NCI-H1092 treated with DMSO at 0.1 percent for 48 hours (cell line): ENCODE measurements around the gene CHADL.

Source experiments
- DNase-seq: peaks from one replicate; lab custom pipeline; 2025; lab: John Stamatoyannopoulos, UW

The CHADL gene

DNA sequence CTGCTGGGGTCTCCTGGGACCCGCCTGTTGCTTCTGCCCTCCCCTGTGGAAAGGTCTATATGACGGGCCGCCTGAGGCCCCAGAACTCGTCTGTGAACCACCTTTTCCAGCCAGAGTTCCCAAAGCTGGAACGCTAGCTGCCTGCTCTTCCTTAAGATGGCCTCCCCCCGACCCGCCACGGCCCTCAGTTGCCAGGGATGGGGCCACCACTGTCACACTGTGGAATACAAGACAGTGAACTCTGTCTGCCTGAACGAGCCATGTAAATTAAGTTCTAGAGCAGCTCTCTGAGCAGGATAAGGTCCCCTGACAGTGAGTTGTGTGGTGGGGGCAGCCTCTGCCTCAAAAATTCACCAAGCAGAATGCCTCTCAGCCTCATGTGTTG, 10.3 kb downstream of the CHADL start:
- DNase-seq, result no peak

DNA sequence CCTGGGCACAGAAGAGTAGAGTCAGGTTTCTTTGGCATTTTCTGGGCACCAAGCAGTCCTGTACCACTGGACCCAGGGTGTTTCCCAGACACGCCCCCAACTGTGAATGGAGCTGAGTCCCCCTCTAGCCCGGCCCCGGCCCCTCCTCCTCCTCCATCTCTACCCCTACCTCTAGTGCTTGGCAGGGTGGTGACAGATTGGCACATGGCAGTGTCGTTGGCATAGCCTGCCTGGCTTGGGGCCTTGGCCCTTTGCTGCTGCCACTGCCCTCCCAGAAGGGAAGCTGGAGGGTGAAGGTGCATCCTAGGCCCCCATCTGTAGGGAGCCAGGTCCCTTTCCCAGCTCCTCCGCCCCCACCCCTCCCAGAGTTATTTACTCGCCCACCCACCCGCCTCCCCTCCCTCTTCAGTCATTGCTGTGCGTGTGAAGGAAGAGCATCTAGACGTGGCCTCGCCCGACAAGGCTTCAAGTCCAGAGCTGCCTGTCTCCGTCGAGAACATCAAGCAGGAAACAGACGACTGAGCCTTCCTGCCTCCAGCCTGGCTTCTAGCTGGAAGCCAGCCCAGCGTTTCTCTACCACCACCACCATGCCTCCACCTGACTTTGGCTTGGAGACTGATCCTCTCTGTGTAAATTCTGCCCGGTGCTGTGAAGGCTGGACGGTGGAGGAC, 10.9 kb downstream of the CHADL start:
- no peak for DNase-seq

DNA sequence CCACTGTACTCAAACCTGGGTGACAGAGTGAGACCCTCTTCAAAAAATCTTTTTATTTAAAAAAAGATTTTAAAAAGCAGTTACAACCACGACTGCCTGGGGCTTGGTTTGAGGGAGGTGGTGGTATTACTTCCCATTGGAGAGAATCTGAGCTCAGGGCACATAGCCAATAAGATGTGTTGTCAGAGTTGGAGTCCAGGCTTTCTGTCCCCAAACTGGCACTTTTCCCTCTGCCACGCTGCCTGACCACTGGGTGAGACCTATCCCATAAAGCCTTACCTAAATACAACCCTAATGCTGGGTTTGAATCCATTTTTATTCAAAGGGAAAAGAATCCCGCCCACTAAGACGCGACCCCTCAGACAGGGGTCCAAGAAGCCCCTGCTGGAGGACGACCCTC, 11.5 kb downstream of the CHADL start:
- no peak for DNase-seq

DNA sequence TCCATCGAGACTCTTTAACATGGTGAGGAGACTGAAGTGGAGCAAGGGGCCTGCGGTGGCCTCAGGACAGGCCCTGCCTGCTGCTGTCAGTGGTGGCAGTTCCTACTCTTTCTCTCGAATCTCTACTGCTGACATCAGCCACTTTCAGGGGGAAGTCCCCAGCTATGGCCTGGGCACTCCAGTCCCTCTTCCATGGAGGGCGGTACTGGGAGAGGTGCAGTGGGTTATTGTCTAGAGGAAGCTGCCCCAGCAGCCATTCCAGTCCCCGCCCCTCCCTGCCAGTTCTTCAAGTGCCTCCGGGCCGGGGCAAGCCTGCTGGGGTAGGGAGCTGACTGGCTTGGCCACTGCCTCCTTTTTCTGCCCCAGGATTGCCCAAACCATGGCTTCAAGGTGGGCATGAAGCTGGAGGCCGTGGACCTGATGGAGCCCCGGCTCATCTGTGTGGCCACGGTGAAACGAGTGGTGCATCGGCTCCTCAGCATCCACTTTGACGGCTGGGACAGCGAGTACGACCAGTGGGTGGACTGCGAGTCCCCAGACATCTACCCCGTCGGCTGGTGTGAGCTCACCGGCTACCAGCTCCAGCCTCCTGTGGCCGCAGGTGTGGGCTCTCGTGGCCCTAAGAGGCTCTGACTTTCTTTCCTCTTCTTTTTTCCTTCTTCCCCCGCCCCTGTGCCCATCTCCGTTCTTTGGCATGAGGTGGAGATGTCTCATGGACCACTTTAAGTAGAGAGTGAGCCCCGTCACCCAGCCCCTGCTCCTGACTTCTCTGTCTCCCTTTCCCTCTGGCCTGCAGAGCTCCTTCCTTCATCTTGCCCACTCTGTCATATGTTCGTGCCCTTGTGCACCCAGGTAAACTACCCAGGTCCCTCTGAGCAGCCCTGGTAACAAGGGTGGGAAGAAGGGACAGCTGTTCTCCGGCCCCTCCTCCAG, 13.7 kb downstream of the CHADL start:
- no peak for DNase-seq

DNA sequence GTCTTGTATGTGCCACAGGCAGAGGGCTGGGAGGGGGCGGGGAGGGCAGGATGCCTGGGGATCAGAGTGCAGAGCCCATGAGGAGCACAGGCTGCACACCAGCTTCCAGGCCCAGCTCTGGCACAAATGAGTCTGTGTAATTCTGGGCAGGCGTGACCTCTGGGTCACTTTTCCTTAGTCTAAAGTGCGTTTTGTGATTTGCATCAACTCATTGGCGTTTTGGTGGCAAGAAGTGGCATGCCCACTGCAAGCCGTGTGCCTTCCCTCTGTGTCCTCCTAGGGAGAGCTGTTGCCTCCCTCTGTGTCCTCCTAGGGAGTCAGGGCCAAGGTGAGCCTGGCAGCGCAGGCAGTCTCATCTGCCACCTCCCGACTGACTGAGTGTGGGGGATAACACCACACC, 17.2 kb downstream of the CHADL start:
- no peak for DNase-seq

DNA sequence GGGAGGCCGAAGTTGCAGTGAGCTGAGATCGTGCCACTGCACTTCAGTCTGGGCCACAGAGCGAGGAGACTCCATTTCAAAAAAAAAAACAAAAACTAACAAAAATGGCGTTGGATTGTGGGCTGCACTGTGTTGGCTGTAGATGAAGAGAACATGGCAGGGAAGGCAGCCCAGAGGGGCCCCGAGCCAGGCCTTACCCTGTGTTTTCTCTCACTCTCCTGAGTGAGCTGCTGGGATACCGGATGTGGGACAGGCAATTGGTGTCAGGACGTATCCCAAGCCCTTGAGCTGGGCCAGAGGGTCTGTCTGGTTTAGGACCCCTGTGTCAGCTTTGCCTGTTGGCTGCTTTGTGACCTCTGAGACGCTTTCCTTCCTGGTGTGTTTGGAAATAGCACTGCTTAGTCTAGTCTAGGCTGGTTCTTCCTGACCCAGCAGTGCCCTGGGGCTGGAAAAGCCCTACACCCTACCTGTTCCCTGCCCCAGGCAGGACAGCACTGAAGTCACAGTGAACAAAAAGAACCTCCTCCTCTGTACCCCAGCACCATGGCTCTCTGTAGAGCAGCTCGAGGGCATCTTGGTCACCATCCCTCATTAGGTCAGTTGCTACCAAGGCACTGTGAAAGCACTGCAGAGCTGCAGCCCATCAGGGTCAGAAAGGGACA, 17.8 kb downstream of the CHADL start:
- DNase-seq, result no peak

DNA sequence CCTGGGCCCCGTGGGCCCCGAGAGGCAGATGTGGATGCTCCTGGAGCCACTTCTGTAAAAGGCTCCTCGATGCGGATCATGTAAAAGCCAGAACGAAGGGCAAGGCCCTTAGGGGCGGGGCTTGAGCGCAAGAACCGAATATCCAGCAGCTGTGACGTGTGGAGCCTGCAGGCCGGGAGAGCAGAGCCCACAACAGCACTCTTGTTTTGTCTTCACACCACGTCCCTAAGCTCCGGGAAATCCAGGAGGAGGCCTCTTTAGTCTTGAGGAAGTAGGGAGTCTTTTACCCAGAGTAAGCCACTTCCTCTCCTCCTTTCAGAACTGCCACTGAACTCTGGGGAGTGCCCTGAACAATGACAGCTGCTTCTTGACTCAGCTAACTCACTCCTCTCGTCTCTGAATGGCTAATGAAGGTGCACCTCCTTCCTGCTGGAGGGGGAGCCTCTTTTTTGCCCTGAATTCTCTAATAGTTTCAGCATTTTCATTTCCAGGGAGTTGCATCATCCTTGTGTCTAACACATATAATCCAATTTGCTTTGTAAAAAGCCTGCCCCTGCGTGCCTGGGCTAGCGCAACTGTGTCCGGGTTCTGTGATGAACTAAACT, 23.1 kb downstream of the CHADL start:
- DNase-seq, result peak; percentile 80

DNA sequence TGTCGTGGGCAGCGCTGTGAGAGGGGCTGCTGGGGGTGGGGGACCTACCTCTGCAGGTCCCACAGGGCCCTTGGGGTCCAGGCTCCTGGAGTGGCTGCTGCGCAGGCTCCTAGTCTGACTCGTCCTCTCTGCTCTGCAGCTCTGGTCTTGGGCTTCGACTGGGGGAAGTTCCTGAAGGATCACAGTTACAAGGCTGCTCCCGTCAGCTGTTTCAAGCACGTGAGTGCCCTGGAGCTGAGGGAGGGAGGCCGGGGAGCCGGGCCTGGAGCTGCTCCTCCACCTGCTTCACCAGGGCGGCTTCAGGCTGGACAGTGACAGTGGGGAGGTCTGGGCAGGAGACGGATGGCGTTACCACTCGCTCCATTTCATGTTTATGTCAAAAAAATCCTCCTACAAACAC, 23.7 kb downstream of the CHADL start:
- DNase-seq, result peak; percentile 80

DNA sequence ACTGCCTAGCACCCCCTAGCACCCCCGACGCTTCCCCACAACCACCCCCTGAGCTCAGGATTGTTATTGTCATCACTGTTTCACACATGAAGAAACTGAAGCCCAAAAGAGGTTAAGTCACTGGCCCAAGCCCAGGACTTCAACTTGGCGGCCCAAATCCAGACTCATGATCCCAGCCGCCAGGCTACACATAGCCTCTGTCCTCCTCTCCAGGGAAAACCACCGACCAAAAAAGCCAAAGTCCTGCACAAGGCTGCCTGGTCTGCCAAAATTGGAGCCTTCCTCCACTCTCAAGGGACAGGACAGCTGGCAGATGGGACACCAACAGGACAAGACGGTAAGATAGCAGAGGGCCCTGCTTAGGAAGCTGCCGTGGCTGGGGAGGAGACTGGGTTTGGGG, 24.8 kb downstream of the CHADL start:
- DNase-seq, result no peak

DNA sequence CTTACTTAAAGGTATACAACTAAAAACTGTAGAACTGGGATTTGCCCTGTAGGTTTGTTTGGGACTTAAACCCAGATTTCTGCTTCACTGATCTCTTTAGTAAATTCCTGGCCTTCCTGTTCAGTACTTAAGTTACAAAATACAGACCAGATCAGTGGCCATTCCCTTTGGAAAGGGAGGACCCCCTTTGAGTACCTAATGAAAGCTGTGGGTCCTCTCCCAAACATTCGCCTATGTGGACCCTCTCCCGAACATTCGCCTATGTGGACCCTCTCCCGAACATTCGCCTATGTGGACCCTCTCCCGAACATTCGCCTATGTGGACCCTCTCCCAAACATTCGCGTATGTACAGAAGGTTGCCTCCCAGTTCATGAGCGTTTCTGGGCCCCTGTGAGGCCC, 25.3 kb downstream of the CHADL start:
- no peak for DNase-seq

DNA sequence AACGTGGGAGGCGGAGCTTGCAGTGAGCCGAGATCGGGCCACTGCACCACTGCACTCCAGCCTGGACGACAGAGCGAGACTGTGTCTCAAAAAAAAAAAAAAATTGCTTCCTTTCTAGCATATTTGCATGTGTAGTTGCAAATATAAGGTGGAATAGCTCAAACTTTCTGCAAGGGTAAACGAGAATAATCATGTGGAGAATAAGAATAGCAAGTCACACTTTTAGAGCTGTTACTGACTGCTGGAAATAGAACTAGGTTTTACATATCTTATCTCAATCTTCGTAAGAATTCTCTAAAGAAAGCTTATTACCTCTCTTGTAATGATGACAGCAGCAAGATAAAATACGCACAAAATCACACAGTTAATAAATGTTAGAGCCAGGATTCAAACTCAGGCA, 34.0 kb downstream of the CHADL start:
- no peak for DNase-seq

DNA sequence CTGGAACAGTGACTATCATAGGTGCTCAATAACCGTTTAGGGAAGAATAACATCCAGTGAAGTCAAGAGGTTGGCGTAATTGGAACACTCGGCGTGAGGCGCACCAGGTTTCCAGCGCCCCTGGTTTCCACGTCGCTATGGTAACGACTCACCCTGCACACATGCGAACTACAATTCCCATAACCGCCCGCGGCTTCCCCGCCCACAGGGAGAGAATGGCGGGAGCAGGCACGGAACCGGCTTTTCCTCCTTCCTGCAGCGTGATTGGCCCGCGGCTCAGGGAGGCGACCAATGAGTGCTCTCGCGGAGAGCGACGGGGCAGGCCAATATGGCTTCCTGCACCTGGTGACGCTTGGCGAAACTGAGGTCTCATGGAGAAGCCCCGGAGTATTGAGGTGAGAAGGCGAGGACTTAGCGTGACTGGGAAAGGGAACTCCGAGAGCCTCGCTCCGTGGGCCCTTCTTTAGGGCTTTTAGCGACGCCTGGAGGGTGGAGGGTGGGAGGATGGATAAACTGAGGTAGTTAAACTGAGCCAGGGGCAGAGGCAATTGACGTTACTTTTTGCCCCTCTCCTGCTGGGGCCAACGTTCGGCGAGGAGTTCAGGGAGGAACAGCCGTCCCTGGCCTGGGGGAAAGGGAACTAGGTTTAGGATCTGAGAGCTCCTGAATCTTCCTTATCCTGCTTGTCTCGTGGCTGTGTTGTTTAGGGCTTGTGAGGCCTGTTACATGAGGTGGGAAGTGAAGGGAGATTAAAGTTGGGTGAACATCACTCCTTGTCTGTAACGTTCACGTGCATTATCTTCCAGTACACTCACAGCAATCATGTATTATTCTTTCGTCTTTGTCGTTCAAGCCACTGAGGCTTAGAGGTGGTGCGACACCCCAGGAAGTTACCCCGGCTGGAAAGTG, 35.5 kb downstream of the CHADL start, which contains the start of gene L3MBTL2:
L3MBTL2 (plus strand) TSS at position 321 of the 909 bp plus-strand sequence; CDS start at position 372, 51 bp downstream.
- peak; percentile 96 for DNase-seq

DNA sequence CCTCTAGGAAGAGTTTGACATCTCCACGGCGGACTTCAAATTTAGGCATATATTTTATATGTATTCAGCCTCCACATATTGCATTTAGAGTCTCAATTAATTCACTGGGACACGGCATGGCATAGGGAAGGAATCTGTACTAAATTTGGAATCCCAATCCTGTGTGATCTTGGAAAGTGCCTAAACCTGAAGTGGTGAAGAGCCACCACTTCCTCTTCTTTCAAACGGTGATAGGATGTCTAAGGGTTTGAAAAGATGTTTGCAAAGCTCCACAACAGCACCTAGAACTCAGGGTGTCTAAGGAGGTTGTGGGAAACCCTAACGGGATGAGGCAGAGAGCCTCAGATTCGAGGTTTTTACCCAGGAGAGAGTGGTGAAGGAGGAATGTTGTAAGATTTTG, 36.7 kb downstream of the CHADL start:
- DNase-seq, result no peak

DNA sequence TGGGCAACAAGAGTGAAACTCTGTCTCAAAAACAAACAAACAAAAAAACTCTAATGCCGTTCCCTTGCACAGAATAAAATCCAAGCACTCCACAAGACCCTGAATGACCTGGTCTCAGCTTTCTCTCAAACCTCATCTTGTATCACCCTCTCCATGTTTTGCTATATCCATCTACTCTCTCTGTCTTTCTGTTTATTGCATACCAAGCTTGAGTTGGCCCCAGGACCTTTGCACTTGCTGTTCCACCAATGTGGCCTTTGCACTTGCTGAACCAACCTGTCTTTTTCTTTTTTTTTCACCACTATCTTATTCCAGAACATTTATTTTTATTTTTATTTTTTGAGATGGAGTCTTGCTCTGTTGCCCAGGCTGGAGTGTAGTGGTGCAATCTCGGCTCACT, 37.6 kb downstream of the CHADL start:
- no peak for DNase-seq

DNA sequence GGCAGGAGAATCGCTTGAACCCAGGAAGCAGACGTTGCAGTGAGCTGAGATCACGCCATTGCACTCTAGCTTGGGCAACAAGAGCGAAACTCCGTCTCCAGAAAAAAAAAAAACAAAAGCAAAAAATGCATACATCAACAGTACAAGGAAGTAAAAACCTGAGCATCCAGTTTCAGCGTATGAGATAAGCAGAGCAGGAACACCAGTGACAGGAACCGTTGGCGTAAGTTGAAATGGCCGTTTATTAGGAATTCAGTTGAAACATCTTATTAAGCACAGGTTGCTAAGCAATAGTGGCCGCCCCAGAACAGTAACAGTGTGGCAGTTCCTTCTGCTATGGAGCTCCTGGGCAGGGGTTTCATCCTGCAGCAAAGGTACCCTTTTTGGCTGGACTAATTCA, 39.6 kb downstream of the CHADL start:
- no peak for DNase-seq

DNA sequence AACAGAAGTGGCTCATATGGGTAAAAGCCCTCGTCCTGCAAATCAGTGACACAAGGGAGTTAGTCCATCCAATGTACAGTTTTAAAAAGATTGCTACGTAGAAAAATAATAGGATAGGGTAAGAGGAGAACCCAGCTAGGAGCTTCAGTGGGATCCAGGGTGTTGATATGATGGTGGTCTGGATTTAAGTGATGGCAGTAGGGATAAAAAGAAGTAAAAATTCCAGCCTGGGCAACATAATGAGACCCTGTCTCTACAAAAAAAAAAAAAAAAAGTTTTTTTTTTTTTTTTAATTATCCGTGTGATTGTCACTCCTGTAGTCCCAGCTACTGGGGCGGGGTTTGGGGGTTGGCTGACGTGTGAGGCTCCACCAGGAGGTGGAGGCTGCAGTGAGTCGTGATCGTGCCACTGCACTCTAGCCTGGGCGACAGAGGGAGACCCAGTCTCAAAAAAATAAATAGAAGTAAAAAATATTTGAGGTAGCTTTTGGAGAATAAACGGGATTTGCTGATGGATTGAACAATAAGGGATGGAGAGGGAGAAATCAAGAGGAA, 42.6 kb downstream of the CHADL start:
- DNase-seq, result no peak

DNA sequence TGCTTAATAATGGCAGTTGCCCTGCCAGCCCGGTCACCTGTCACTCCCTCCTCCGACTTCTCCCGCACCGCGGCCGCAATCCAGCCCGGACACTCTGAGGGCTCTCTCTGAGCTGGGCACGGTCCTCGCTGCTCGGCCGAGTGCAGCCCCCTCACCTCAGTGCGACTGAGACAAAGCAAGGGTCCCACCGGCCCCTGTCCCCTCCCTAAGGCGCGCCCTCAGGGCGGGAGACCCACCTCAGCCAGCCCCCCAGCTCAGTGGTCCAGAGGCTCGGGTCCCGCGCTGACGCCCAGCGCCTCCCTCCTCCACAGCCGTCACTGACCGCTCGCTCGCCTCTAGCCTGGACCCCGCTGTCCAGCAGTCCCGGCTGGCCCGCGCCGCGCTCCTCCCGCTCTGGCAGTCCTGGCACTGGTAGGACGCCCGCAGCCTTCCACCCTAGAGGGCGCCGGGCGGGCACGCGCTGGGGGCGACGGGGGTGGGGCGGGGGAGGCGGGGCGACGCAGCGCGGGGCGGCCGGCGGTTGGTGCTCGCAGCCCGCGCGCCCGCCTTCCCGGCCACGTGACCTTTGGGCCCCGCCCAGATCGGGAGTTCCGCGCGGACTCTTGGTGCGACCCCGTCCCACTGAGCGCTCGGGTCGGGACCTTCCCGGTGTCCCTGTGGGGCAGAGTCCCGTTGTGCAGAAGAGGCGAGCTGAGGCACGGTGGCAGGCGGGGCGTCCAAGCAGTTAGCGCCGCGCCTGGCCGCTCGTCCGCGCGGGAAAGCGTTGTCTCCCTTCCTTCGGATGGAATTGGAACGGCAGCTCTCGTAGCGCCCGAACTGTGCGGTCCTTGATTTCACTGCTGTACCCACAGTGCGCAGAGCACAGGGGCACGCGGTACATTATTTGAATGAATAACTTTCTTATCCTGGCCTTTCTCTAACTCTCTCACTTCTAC, 43.4 kb downstream of the CHADL start:
- DNase-seq, result peak; percentile 78

DNA sequence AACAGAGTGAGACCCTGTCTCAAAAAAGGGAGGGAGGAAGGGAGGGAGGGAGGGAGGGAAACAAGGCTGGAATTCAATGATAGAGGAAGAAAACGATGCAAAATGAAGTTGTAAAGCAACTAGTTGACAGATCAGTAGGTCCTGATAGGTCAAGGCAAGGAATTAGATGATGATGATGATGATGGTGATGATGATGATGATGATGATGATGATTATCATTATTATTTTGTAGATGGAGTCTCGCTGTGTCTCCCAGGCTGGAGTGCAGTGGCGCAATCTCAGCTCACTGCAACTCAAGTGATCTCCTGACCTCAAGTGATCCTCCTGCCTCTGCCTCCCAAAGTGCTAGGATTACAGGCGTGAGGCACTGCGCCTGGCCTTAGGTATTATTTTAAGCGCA, 46.9 kb downstream of the CHADL start:
- DNase-seq, result no peak

DNA sequence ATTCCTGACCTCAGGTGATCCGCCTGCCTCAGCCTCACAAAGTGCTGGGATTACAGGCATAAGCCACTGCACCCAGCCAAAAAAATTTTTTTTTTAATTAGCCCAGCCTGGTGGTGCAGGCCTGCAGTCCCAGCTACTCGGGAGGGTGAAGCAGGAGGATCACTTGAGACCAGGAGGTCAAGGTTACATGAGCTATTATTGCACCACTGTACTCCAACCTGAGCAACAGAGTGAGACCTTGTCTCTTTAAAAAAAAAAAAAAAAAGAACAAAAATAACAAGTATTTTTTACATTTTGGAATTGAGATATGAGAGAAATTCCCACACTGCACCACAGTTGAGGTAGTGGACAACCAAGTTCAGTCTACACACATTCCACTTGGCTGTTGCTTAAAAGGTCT, 49.3 kb downstream of the CHADL start:
- no peak for DNase-seq

DNA sequence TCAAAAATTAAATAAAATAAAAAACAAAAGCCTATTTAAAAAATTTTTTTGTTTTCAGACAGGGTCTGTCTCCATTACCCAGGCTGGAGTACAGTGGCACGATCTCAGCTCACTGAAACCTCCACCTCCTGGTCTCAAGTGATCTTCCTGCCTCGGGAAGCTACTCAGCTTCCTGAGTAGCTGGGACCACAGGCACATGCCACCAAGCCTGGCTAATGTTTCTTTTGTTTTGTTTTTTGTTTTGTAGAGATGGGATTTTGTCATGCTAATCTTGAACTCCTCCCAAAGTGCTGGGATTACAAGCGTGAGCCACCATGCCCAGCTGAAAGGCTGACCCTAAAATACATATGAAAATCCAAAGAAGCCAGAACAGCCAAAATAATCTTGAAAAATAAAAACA, 56.1 kb downstream of the CHADL start:
- no peak for DNase-seq
